ENCODE measurements around the gene TREML4.

The TREML4 gene

GRCh38 chr6:41222045-41222444 is 6.1 kb upstream of the TREML4 start:
- peak overlapping the region; percentile 72 for H3K27ac ChIP-seq (replicated peaks)
- peak in 1 of 2 experiments; percentile 53 for DNase-seq (ENCODE audit: low read depth in 1 of 2, low spot score in 1 of 2)
- TF ChIP-seq, protein P1, sequence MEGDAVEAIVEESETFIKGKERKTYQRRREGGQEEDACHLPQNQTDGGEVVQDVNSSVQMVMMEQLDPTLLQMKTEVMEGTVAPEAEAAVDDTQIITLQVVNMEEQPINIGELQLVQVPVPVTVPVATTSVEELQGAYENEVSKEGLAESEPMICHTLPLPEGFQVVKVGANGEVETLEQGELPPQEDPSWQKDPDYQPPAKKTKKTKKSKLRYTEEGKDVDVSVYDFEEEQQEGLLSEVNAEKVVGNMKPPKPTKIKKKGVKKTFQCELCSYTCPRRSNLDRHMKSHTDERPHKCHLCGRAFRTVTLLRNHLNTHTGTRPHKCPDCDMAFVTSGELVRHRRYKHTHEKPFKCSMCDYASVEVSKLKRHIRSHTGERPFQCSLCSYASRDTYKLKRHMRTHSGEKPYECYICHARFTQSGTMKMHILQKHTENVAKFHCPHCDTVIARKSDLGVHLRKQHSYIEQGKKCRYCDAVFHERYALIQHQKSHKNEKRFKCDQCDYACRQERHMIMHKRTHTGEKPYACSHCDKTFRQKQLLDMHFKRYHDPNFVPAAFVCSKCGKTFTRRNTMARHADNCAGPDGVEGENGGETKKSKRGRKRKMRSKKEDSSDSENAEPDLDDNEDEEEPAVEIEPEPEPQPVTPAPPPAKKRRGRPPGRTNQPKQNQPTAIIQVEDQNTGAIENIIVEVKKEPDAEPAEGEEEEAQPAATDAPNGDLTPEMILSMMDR (IDR thresholded peaks at IDR 0.05; ENCODE audit: insufficient read depth, low read length) = no peak
- TF ChIP-seq, protein P2, sequence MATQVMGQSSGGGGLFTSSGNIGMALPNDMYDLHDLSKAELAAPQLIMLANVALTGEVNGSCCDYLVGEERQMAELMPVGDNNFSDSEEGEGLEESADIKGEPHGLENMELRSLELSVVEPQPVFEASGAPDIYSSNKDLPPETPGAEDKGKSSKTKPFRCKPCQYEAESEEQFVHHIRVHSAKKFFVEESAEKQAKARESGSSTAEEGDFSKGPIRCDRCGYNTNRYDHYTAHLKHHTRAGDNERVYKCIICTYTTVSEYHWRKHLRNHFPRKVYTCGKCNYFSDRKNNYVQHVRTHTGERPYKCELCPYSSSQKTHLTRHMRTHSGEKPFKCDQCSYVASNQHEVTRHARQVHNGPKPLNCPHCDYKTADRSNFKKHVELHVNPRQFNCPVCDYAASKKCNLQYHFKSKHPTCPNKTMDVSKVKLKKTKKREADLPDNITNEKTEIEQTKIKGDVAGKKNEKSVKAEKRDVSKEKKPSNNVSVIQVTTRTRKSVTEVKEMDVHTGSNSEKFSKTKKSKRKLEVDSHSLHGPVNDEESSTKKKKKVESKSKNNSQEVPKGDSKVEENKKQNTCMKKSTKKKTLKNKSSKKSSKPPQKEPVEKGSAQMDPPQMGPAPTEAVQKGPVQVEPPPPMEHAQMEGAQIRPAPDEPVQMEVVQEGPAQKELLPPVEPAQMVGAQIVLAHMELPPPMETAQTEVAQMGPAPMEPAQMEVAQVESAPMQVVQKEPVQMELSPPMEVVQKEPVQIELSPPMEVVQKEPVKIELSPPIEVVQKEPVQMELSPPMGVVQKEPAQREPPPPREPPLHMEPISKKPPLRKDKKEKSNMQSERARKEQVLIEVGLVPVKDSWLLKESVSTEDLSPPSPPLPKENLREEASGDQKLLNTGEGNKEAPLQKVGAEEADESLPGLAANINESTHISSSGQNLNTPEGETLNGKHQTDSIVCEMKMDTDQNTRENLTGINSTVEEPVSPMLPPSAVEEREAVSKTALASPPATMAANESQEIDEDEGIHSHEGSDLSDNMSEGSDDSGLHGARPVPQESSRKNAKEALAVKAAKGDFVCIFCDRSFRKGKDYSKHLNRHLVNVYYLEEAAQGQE (IDR thresholded peaks at IDR 0.05; ENCODE audit: insufficient replicate concordance, low read depth) = no peak
- TF ChIP-seq GABPA (IDR thresholded peaks at IDR 0.05; ENCODE audit: low read depth) (no peak), POLR2AphosphoS5 (IDR thresholded peaks at IDR 0.05; ENCODE audit: low read depth) (no peak), SPI1 (IDR thresholded peaks at IDR 0.05; ENCODE audit: borderline replicate concordance, low read depth) (no peak)
- H3K27me3 ChIP-seq (ENCODE audit: insufficient read depth, poor library complexity, severe bottlenecking) = no peaks in the 10 kb centered on the region
- H3K4me3 ChIP-seq (replicated peaks; ENCODE audit: insufficient read depth, low read length) = no peak overlapping the region

DNA sequence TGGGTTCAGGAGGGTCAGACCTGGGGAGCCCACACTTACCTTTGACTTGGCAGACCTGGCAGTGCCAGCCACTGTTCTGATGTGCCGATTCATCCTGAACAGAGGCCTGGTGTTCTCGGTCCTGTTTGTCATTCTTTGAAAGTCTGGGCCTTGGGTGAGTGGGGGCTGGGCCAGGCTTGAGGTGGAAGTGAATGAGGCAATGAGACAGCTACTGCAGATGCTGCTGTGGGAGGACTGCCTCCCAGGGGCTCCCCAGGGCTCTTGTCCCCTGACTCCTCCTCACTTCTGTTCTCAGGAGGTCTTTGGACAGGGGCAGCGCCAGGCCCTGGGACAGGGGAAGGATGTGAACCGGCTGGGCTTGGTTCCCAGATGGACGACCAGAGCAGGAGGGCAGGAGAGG is 5.6 kb upstream of the TREML4 start:
- TF ChIP-seq, protein P1 (IDR thresholded peaks at IDR 0.05; ENCODE audit: insufficient read depth, low read length) = no peak
- TF ChIP-seq SPI1 (IDR thresholded peaks at IDR 0.05; ENCODE audit: borderline replicate concordance, low read depth) = peak; percentile 5; the same call in 1 of the 2 replicates
- Histone ChIP-seq H3K27ac (replicated peaks) (peak overlapping the region; percentile 72), H3K27me3 (ENCODE audit: insufficient read depth, poor library complexity, severe bottlenecking) (no peaks in the 10 kb centered on the region), H3K4me3 (replicated peaks; ENCODE audit: insufficient read depth, low read length) (no peak overlapping the region)
- DNase-seq (ENCODE audit: low read depth in 1 of 2, low spot score in 1 of 2) = peak in 1 of 2 experiments; percentile 80

DNA sequence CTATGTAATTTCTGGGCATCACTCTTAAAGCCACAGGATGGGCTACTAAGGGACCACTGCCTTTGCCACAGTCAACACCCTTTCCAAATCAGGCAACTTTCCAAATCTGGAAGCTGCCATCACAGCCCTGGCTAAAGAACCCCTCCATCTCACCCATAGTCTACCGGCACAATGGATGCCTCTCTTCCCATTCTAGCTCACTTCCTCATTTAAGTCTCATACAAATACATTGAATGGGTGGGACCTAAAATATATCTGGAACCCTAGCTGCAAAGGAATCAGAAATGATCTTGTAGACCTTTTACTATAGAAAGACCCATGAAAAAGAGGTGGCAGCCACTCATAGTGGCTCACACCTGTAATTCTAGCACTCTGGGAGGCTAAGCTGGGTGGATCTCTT is 3.3 kb upstream of the TREML4 start:
- TF ChIP-seq SPI1 (IDR thresholded peaks at IDR 0.05; ENCODE audit: borderline replicate concordance, low read depth) (peak; percentile 90), GABPA (IDR thresholded peaks at IDR 0.05; ENCODE audit: low read depth) (no peak)
- no peak for DNase-seq (ENCODE audit: low read depth in 1 of 2, low spot score in 1 of 2)
- Histone ChIP-seq H3K27me3 (ENCODE audit: insufficient read depth, poor library complexity, severe bottlenecking) (no peaks in the 10 kb centered on the region), H3K27ac (replicated peaks) (no peak overlapping the region), H3K4me3 (replicated peaks; ENCODE audit: insufficient read depth, low read length) (no peak overlapping the region)

DNA sequence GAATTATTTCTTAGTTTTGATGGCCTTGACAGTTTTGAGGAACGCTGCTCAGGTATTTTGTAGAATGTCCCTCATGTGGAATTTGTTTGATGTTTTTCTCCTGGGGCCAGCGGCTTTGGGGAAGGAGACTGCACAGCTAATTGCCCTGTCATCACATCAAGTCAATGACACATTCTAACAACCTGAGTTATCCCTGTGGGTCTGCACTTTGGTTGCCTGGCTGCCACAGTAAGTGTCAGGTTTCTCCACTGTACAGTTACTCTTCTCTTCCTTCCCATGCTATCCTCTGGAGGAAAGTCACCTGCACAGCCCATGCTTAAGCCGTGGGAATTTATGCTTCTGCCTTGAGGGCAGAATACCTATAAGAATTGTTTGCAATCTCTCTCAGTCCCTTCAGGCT is 1.4 kb upstream of the TREML4 start:
- Histone ChIP-seq H3K27me3 (ENCODE audit: insufficient read depth, poor library complexity, severe bottlenecking) (no peaks in the 10 kb centered on the region), H3K27ac (replicated peaks) (no peak overlapping the region), H3K4me3 (replicated peaks; ENCODE audit: insufficient read depth, low read length) (no peak overlapping the region)
- DNase-seq (ENCODE audit: low read depth in 1 of 2, low spot score in 1 of 2) = no peak
- TF ChIP-seq, protein P2 (IDR thresholded peaks at IDR 0.05; ENCODE audit: insufficient replicate concordance, low read depth) = no peak
- TF ChIP-seq SPI1 (IDR thresholded peaks at IDR 0.05; ENCODE audit: borderline replicate concordance, low read depth) = no peak
- TF ChIP-seq, protein P1 (IDR thresholded peaks at IDR 0.05; ENCODE audit: insufficient read depth, low read length) = no peak
- TF ChIP-seq GABPA (IDR thresholded peaks at IDR 0.05; ENCODE audit: low read depth) = no peak
- no peak for TF ChIP-seq POLR2AphosphoS5 (IDR thresholded peaks at IDR 0.05; ENCODE audit: low read depth)

Measured in HL-60 (cell line).